Lung (tissue), 12 donors: ENCODE results near the gene MICAL2. TPM values are rescaled to one million over a fixed set of nuclear protein-coding genes. Genes with fewer than 3 reads are reported as not detected.

Experiments
- ATAC-seq: fragments of 200-7000 bp; cut with Tn5 transposase; one replicate; pipeline ENCODE4 v1.9.1; 2020; ENCODE audit warnings: moderate number of reproducible peaks; ENCODE audit not compliant: insufficient read depth, low FRiP score
- DNase-seq, 3 donors: peaks; one replicate each; pipeline ENCODE4 v3.0.0-alpha.2; 2013 to 2017
- H3K27ac ChIP-seq, 2 donors: one replicate each; pipeline ENCODE4 v1.5.1; 2013; ENCODE audit warnings: mild to moderate bottlenecking in 2 of 2, moderate library complexity in 2 of 2, control low read depth in 1 of 2, inconsistent platforms in 1 of 2, low read depth in 1 of 2, low read length in 1 of 2
- H3K27me3 ChIP-seq, 3 donors: one replicate each; pipeline ENCODE4 v1.5.1; 2013; ENCODE audit warnings: low read length in 2 of 3; ENCODE audit not compliant: control insufficient read depth in 3 of 3, insufficient read depth in 3 of 3
- H3K36me3 ChIP-seq, 4 donors: one replicate each; pipeline ENCODE4 v1.5.1; 2013; ENCODE audit warnings: low read length in 4 of 4, mild to moderate bottlenecking in 1 of 4, moderate library complexity in 1 of 4; ENCODE audit not compliant: control insufficient read depth in 4 of 4, insufficient read depth in 4 of 4
- H3K4me1 ChIP-seq, 5 donors: one replicate each; pipeline ENCODE4 v1.5.1; 2013; ENCODE audit warnings: low read length in 5 of 5, mild to moderate bottlenecking in 2 of 5, moderate library complexity in 1 of 5; ENCODE audit not compliant: control insufficient read depth in 5 of 5, insufficient read depth in 5 of 5
- H3K4me3 ChIP-seq: one replicate; pipeline ENCODE4 v1.5.1; 2013; ENCODE audit warnings: mild to moderate bottlenecking, control low read depth, moderate library complexity
- H3K9ac ChIP-seq, 2 donors: one replicate each; pipeline ENCODE4 v1.5.1; 2013; ENCODE audit warnings: low read length in 2 of 2, control low read depth in 1 of 2; ENCODE audit not compliant: insufficient read depth in 1 of 2
- H3K9me3 ChIP-seq, 4 donors: one replicate each; pipeline ENCODE4 v1.5.1; 2013; ENCODE audit warnings: low read length in 3 of 4, mild to moderate bottlenecking in 1 of 4, moderate library complexity in 1 of 4; ENCODE audit not compliant: control insufficient read depth in 4 of 4, insufficient read depth in 3 of 4
- CTCF ChIP-seq: IDR thresholded peaks from 2 replicates; pipeline ENCODE4 v1.5.1; 2012; ENCODE audit warnings: mild to moderate bottlenecking; ENCODE audit errors: control extremely low read depth, extremely low read depth
- WGBS, 2 donors: extraction: QIAGEN DNeasy Blood & Tissue Kit; methylation state at CpG; one replicate each; pipeline ENCODE4 v1.1.7; 2013; 5-methylcytosine and 5-hydroxymethylcytosine counted together
- polyA plus RNA-seq, 2 donors: library from polyadenylated mRNA; stranded (reverse); fragments of 200-250 nt; gene quantifications; one replicate each; pipeline ENCODE4 v1.2.1, GENCODE V29; 2013
- total RNA-seq, 2 donors: library from RNA; depleted of rRNA in 1 of 2; stranded (reverse); fragments of >200 nt in 1 of 2; gene quantifications; one replicate each; pipeline ENCODE4 v1.2.1, GENCODE V29; 2014 to 2021
- donor health status: control.
- donor health status: control.
- donor health status: Bipolar disorder and iron deficiency.
- donor health status: healthy.
- donor health status: DM: yes; HTN: yes; CAD: no.

Gene MICAL2
- total and polyA plus RNA-seq, 4 donors = 38.2 to 218 (median 99.6) TPM

DNA sequence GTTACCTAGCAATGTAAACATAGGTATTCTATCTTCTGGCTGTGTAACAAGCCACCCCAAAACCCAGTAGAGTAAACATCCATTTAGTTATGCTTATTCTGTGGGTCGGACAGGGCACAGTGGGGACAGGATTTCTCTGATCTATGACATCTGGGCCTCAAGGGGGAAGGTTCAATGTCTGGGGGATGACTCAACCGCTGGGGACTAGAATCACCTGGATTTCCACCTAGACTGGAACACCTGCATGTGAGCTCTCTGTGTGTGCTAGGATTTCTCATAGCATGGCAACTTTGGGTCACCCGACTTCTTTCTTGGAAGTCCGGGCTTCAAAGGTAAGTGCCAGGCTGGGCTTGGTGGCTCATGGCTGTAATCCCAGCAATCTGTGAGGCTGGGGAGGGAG, 36.5 kb upstream of the MICAL2 start:
- 94% methylated on average over 4 of the region's 4 CpGs for WGBS, 2 donors
- H3K36me3 ChIP-seq = no peaks in the 10 kb centered on the region
- no peaks in the 10 kb centered on the region for H3K27me3 ChIP-seq
- no peak for DNase-seq
- no peak for ATAC-seq
- no peak for TF ChIP-seq CTCF
- peaks cover 0 to 6% (median 0%) of the 10 kb centered on the region in 5 donors for H3K4me1 ChIP-seq
- H3K27ac ChIP-seq = no peak overlapping the region
- no peak overlapping the region for H3K4me3 ChIP-seq
- no peaks in the 10 kb centered on the region for H3K9me3 ChIP-seq
- no peak overlapping the region for H3K9ac ChIP-seq

DNA sequence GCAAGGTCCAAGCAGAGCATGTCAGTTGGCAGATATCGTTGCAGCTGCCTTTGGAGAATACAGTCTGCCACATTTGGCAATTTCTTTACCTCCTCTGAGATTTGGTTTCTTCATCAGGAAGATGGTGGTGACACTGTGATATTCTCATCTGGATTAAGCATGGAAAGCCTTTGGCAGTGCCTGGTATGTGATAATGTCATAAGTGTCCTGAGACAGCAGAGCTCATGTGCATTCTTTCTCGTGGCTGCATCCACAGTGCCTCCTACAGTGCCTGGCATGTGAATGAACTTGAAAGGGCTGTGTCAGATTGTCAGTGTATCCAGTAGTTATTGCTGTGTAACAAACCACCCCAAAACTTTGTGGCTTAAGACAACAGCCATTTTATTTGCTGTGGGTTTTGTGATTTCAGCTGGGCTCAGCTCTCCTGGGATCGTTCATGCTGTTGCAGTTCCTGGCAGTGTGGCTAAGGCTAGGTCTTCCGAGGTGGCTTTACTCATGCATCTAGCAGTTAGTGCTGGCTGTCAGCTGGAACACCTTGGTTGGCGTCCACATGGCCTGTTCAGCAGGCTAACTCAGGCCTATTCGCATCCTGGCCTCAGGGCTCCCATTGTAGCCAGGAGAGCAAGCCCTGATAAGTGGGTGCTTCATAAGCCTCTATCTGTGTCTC, 35.7 kb upstream of the MICAL2 start:
- TF ChIP-seq CTCF = no peak
- ATAC-seq (no peak), DNase-seq (no peak)
- H3K4me1 ChIP-seq = peaks cover 0 to 4% (median 0%) of the 10 kb centered on the region in 5 donors
- no peaks in the 10 kb centered on the region for H3K27me3 ChIP-seq
- H3K36me3 ChIP-seq = no peaks in the 10 kb centered on the region
- H3K4me3 ChIP-seq = no peak overlapping the region
- H3K27ac ChIP-seq = no peak overlapping the region
- 97% methylated on average over 6 of the region's 6 CpGs for WGBS, 2 donors
- no peak overlapping the region for H3K9ac ChIP-seq
- no peaks in the 10 kb centered on the region for H3K9me3 ChIP-seq

DNA sequence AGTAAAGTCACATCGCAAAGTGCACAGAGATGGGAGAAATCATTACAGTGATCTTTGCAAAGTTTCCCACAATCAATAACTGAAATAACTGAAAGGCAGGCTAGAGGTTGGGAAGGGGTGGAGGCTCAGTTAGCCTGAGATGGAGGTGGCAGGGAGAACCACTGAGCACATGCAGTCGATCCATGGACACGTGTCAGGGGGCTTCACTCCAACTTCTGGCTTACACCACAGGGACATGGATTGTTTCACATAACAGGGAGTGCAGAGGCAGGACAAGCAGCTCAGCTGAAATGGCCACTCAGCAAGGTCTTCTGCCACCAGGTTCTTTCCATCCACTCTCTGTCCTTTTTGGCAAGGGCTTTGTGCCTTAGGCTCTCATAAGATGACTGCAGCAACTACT, 35.1 kb upstream of the MICAL2 start:
- Histone ChIP-seq H3K27ac (peak overlapping the region in 1 of 2 donors; percentile 76), H3K9ac (no peak overlapping the region), H3K4me1 (peaks cover 0 to 4% (median 0%) of the 10 kb centered on the region in 5 donors), H3K9me3 (no peaks in the 10 kb centered on the region), H3K27me3 (no peaks in the 10 kb centered on the region), H3K4me3 (no peak overlapping the region), H3K36me3 (no peaks in the 10 kb centered on the region)
- ATAC-seq = no peak
- DNase-seq = no peak
- 96 to 100% methylated on average over 3 of the region's 3 CpGs for WGBS, 2 donors
- TF ChIP-seq CTCF = no peak
